OCI-LY3 (cell line): ENCODE results near the gene CATSPERZ.

ENCODE experiments used
- H2AFZ ChIP-seq: fragments of 200-600, 300-600 bp; shearing (Covaris generic); 2 replicates; pipeline ENCODE4 v1.6.0; 2014; ENCODE audit warnings: antibody characterized with exemption, low read depth, low read length
- H3K27ac ChIP-seq: fragments of 200-600, 300-600 bp; sonication (generic); 2 replicates; pipeline ENCODE4 v1.5.1; 2014; ENCODE audit warnings: mild to moderate bottlenecking, low read length, moderate library complexity, mixed read lengths
- H3K27me3 ChIP-seq: fragments of 200-600, 300-600 bp; sonication (generic); 2 replicates; pipeline ENCODE4 v1.6.1; 2014; ENCODE audit warnings: low read depth, low read length, mixed read lengths
- H3K36me3 ChIP-seq: fragments of 200-600, 300-600 bp; sonication (generic); replicated peaks from 2 replicates; pipeline ENCODE3; 2014; ENCODE audit warnings: low read depth, low read length, mixed read lengths
- H3K4me1 ChIP-seq: fragments of 300-600, 200-600 bp; sonication (generic); 2 replicates; pipeline ENCODE4 v1.6.1; 2014; ENCODE audit warnings: low read length, mixed read lengths
- H3K4me2 ChIP-seq: fragments of 200-600, 300-600 bp; sonication (generic); 2 replicates; pipeline ENCODE4 v1.6.1; 2014; ENCODE audit warnings: low read length, mixed read lengths
- H3K4me3 ChIP-seq: fragments of 300-600, 200-600 bp; sonication (generic); 2 replicates; pipeline ENCODE4 v1.5.1; 2014; ENCODE audit warnings: antibody characterized with exemption, mild to moderate bottlenecking, low read length, moderate library complexity
- H3K79me2 ChIP-seq: fragments of 300-600, 200-600 bp; shearing (Covaris generic); 2 replicates; pipeline ENCODE4 v1.6.1; 2014; ENCODE audit warnings: mild to moderate bottlenecking, low read length, mixed read lengths
- H3K9ac ChIP-seq: fragments of 300-600, 200-600 bp; shearing (Covaris generic); 2 replicates; pipeline ENCODE4 v1.6.0; 2014; ENCODE audit warnings: mild to moderate bottlenecking, low read length, moderate library complexity
- H3K9me3 ChIP-seq: fragments of 200-600, 300-600 bp; shearing (Covaris generic); 2 replicates; pipeline ENCODE4 v1.6.1; 2014; ENCODE audit warnings: low read length, mixed read lengths; ENCODE audit not compliant: insufficient read depth
- H4K20me1 ChIP-seq: fragments of 200-600, 300-600 bp; sonication (generic); 2 replicates; pipeline ENCODE4 v1.6.1; 2016; ENCODE audit warnings: low read length, mixed read lengths; ENCODE audit not compliant: insufficient read depth
- CTCF ChIP-seq: fragments of 200-600, 300-600 bp; sonication (generic); IDR thresholded peaks from 2 replicates; pipeline ENCODE4 v1.5.1; 2014; ENCODE audit warnings: antibody characterized with exemption, low read length, low read depth
- EZH2phosphoT487 ChIP-seq: fragments of 200-600 bp; shearing (Covaris generic); IDR thresholded peaks from 2 replicates; pipeline ENCODE4 v1.6.1; 2018; ENCODE audit warnings: antibody characterized with exemption, mixed run types, low read depth

Gene CATSPERZ

GRCh38 chr11:64265176-64266160, 34.7 kb upstream of the CATSPERZ start:
- Histone ChIP-seq H3K4me1 (peaks cover 11% of the 10 kb centered on the region), H3K36me3 (peaks cover 34% of the 10 kb centered on the region), H2AFZ (no peak overlapping the region), H3K9me3 (no peaks in the 10 kb centered on the region), H3K4me2 (no peak overlapping the region), H4K20me1 (no peaks in the 10 kb centered on the region), H3K4me3 (no peak overlapping the region), H3K27me3 (no peaks in the 10 kb centered on the region), H3K9ac (no peak overlapping the region), H3K79me2 (peaks cover 4% of the 10 kb centered on the region; the same call in 1 of the 2 replicates), H3K27ac (no peak overlapping the region)
- TF ChIP-seq CTCF (no peak), EZH2phosphoT487 (no peak)

GRCh38 chr11:64266339-64266738, 33.8 kb upstream of the CATSPERZ start:
- peaks cover 4% of the 10 kb centered on the region; the same call in 1 of the 2 replicates for H3K79me2 ChIP-seq
- H3K4me2 ChIP-seq: no peak overlapping the region
- H3K36me3 ChIP-seq: peaks cover 27% of the 10 kb centered on the region
- no peak overlapping the region for H2AFZ ChIP-seq
- H4K20me1 ChIP-seq: no peaks in the 10 kb centered on the region
- no peak for TF ChIP-seq CTCF
- no peak overlapping the region for H3K9ac ChIP-seq
- H3K27me3 ChIP-seq: no peaks in the 10 kb centered on the region
- no peak overlapping the region for H3K27ac ChIP-seq
- no peaks in the 10 kb centered on the region for H3K9me3 ChIP-seq
- no peak overlapping the region for H3K4me3 ChIP-seq
- peaks cover 10% of the 10 kb centered on the region for H3K4me1 ChIP-seq

- TF ChIP-seq CTCF: no peak
- TF ChIP-seq EZH2phosphoT487: no peak
Measured at GRCh38 chr11:64267207-64267945, 32.8 kb upstream of the CATSPERZ start.

More at GRCh38 chr11:64267207-64267945, 32.8 kb upstream of the CATSPERZ start:
- Histone ChIP-seq H3K27ac (no peak overlapping the region), H3K4me3 (no peak overlapping the region), H3K9me3 (no peaks in the 10 kb centered on the region), H3K27me3 (no peaks in the 10 kb centered on the region), H3K4me2 (no peak overlapping the region), H4K20me1 (no peaks in the 10 kb centered on the region), H3K79me2 (peaks cover 14% of the 10 kb centered on the region), H2AFZ (no peak overlapping the region), H3K36me3 (peaks cover 19% of the 10 kb centered on the region), H3K4me1 (peaks cover 18% of the 10 kb centered on the region), H3K9ac (no peak overlapping the region)
